Measurements from ENCODE around the gene KRTAP5-4. TPM values are rescaled to one million over a fixed set of nuclear protein-coding genes. Genes with fewer than 3 reads are reported as not detected.
"Not testable (repeated sequence)": the region's sequence is repeated elsewhere in the genome, so short reads cannot be mapped to it uniquely, and the experiment has no call there.

The KRTAP5-4 gene
- total and polyA plus RNA-seq, 2 experiments from 2014 or later: not detected

DNA sequence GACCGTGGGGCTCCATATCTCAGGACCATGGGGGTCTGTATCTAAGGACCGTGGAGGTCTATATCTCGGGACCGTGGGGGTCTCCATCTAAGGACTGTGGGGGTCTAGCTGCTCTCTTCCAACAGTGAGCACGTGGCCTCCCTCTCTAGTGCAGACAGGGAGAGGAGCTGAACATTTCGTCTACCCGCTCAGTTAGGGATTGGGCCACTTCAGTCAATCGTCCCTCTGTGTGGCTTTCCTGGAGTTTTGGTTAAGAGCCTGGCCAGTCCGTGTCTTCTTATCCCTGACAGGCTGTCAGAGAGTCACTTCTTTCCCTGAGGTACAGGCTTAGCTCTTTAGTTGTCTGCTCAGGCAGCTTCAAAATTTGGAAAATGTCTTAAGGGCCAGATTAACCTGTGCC lies 40.0 kb downstream of the KRTAP5-4 start:
- Histone ChIP-seq H3K9me3 (ENCODE audit: low read depth) (no peaks in the 10 kb centered on the region), H3K27me3 (replicated peaks; ENCODE audit: insufficient read depth) (peaks cover 24% of the 10 kb centered on the region; the same call in 1 of the 2 replicates)
- 50 to 51% methylated on average over 9 of the region's 9 CpGs for WGBS, 2 experiments (ENCODE audit: low coverage in 1 of 2, low lambda C conversion rate in 2 of 2, missing lambda C conversion rate in 2 of 2)

DNA sequence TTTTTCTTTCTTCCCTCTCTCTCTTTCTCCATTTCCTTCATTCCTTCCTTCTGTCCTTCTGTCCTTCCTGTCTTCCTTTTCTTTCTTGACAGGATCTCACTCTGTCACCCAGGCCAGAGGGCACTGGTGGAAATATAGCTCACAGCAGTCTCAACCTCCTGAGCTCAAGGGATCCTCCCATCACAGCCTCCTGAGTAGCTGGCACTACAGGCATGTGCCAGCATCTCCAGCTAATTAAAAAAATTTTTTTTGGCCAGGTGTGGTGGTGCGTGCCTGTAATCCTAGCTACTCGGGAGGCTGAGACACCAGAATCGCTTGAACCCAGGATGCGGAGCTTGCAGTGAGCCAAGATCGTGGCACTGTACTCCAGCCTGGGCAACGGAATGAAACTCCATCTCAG lies 45.1 kb downstream of the KRTAP5-4 start:
- peaks cover 12% of the 10 kb centered on the region for H3K27me3 ChIP-seq (replicated peaks; ENCODE audit: insufficient read depth)
- no peaks in the 10 kb centered on the region for H4K20me1 ChIP-seq (ENCODE audit: insufficient read depth)
- H3K4me3 ChIP-seq: no peak overlapping the region
- no peak overlapping the region for H2AFZ ChIP-seq
- no peak overlapping the region for H3K27ac ChIP-seq
- H3K79me2 ChIP-seq (ENCODE audit: insufficient read depth): no peaks in the 10 kb centered on the region
- no peaks in the 10 kb centered on the region for H3K36me3 ChIP-seq (ENCODE audit: low read depth)
- no peak overlapping the region for H3K9ac ChIP-seq
- DNase-seq: no peak
- no peak overlapping the region for H3K4me2 ChIP-seq (ENCODE audit: unreplicated experiment)
- no peaks in the 10 kb centered on the region for H3K4me1 ChIP-seq (ENCODE audit: insufficient read depth)
- H3K9me3 ChIP-seq (ENCODE audit: low read depth): no peaks in the 10 kb centered on the region
- WGBS, 2 experiments (ENCODE audit: low coverage in 1 of 2, low lambda C conversion rate in 2 of 2, missing lambda C conversion rate in 2 of 2): 56 to 63% methylated on average over 6 of the region's 6 CpGs
- 0 out of 2 replicates have a peak, but pooled peaks cover 3% of the 10 kb centered on the region for H3F3A ChIP-seq (ENCODE audit: insufficient read depth)
- H3K9me2 ChIP-seq (ENCODE audit: insufficient read depth): no peaks in the 10 kb centered on the region
- in situ Hi-C loops (cut with MboI): no loop called here
- TF ChIP-seq EZH2 (IDR thresholded peaks at IDR 0.05; ENCODE audit: insufficient read depth, poor library complexity, severe bottlenecking) (no peak), EZH2phosphoT487 (IDR thresholded peaks at IDR 0.05; ENCODE audit: insufficient read depth, low read depth) (no peak)

More for the DNA sequence above, 40.0 kb downstream of the KRTAP5-4 start:
- Histone ChIP-seq H3K36me3 (ENCODE audit: low read depth) (no peaks in the 10 kb centered on the region), H3K4me2 (ENCODE audit: unreplicated experiment) (no peak overlapping the region), H3K27ac (no peak overlapping the region), H3K9ac (no peak overlapping the region), H2AFZ (no peak overlapping the region), H3K79me2 (ENCODE audit: insufficient read depth) (no peaks in the 10 kb centered on the region), H3K4me1 (ENCODE audit: insufficient read depth) (no peaks in the 10 kb centered on the region), H3K4me3 (no peak overlapping the region), H3K9me2 (ENCODE audit: insufficient read depth) (no peaks in the 10 kb centered on the region), H3F3A (ENCODE audit: insufficient read depth) (no peaks in the 10 kb centered on the region), H4K20me1 (ENCODE audit: insufficient read depth) (no peaks in the 10 kb centered on the region)
- no peak for DNase-seq
- no peak for TF ChIP-seq EZH2phosphoT487 (IDR thresholded peaks at IDR 0.05; ENCODE audit: insufficient read depth, low read depth)
- TF ChIP-seq EZH2 (IDR thresholded peaks at IDR 0.05; ENCODE audit: insufficient read depth, poor library complexity, severe bottlenecking): no peak
- in situ Hi-C loops (cut with MboI): no loop called here

DNA sequence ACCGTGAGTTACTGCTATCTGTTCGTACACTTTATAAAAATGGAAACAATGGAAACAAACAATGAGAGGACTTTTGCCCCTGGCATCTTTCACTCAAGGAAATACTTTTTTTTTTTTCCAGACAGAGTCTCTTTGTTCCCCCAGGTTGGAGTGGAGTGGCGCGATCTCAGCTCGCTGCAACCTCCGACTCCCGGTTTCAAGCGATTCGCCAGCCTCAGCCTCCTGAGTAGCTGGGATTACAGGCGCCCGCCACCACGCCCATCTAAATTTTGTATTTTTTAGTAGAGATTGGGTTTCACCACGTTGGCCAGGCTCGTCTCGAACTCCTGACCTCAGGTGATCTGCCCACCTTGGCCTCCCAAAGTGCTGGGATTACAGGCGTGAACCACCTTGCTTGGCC lies 46.2 kb downstream of the KRTAP5-4 start:
- H3K9me3 ChIP-seq (ENCODE audit: low read depth); H3K79me2 ChIP-seq (ENCODE audit: insufficient read depth); H3K9ac ChIP-seq; H2AFZ ChIP-seq; H3K4me3 ChIP-seq; H4K20me1 ChIP-seq (ENCODE audit: insufficient read depth); H3K27ac ChIP-seq; H3K4me2 ChIP-seq (ENCODE audit: unreplicated experiment); in situ Hi-C loops (cut with MboI); H3K4me1 ChIP-seq (ENCODE audit: insufficient read depth); DNase-seq; H3K9me2 ChIP-seq (ENCODE audit: insufficient read depth); H3K36me3 ChIP-seq (ENCODE audit: low read depth); H3F3A ChIP-seq (ENCODE audit: insufficient read depth): not testable (repeated sequence)
- peaks cover 18% of the 10 kb centered on the region for H3K27me3 ChIP-seq (replicated peaks; ENCODE audit: insufficient read depth)
- 65 to 70% methylated on average over 16 of the region's 16 CpGs for WGBS, 2 experiments (ENCODE audit: low coverage in 1 of 2, low lambda C conversion rate in 2 of 2, missing lambda C conversion rate in 2 of 2)

DNA sequence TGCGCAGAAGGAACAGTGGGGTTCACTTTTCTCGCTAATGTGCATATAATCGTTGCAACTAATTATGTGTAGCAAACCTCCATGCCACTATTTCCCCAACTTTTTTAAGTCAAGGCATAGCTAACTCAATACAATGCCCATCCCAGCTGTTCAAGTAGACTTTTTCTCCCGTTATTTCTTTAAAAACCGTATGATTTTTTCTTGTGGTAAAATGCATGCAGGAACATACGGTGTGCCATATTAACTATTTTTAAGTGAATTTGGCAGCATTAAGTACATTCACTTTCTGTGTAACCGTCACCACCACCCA lies 47.0 kb downstream of the KRTAP5-4 start:
- 3% methylated on average over 7 of the region's 7 CpGs for WGBS, 2 experiments (ENCODE audit: low coverage in 1 of 2, low lambda C conversion rate in 2 of 2, missing lambda C conversion rate in 2 of 2)
- no peaks in the 10 kb centered on the region for H3K36me3 ChIP-seq (ENCODE audit: low read depth)
- H3K4me1 ChIP-seq (ENCODE audit: insufficient read depth): no peaks in the 10 kb centered on the region
- H3F3A ChIP-seq (ENCODE audit: insufficient read depth): 0 out of 2 replicates have a peak, but pooled peaks cover 3% of the 10 kb centered on the region
- H3K9me2 ChIP-seq (ENCODE audit: insufficient read depth): no peaks in the 10 kb centered on the region
- no peaks in the 10 kb centered on the region for H3K79me2 ChIP-seq (ENCODE audit: insufficient read depth)
- H4K20me1 ChIP-seq (ENCODE audit: insufficient read depth): no peaks in the 10 kb centered on the region
- no peak overlapping the region for H3K4me2 ChIP-seq (ENCODE audit: unreplicated experiment)
- H3K9ac ChIP-seq: no peak overlapping the region
- H2AFZ ChIP-seq: no peak overlapping the region
- no peak overlapping the region for H3K4me3 ChIP-seq
- no peak overlapping the region for H3K27ac ChIP-seq
- H3K27me3 ChIP-seq (replicated peaks; ENCODE audit: insufficient read depth): peaks cover 21% of the 10 kb centered on the region
- no peak for TF ChIP-seq EZH2phosphoT487 (IDR thresholded peaks at IDR 0.05; ENCODE audit: insufficient read depth, low read depth)
- no peak for TF ChIP-seq EZH2 (IDR thresholded peaks at IDR 0.05; ENCODE audit: insufficient read depth, poor library complexity, severe bottlenecking)
- in situ Hi-C loops (cut with MboI): no loop called here
- no peaks in the 10 kb centered on the region for H3K9me3 ChIP-seq (ENCODE audit: low read depth)
- DNase-seq: no peak

DNA sequence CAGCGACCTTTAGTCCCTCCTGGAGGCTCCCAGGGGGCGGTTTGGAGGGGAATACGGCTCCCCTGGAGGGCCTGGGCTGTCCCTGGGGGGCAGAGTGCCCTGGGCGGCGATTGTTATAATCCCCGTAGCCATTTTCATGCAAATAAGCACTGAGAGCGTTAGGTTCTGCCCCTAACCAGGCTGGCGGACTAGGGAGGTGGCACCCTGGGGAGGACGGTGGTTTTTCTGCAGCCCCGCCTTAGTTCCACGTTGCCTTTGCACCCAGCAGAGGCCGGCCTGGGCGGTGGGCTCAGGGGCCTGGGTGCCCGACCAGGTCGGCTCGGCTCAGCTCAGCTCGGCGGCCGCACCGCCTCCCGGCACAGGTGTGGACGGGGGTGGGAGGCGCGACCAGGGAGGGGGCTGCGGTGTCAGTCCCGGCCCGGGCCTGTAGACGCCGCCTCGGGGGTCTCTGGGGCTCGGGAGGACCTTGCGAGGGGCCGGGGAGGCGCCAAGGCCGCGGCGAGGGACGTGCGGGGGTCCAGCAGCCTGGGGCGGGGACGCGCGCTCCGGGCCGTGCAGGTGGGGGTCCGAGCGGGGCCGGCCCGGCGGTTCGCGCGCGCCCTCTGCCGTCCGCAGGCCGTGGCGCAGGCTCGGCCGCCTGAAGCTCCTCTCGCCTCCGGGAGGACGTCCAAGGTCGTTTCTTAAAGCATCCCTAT lies 47.6 kb downstream of the KRTAP5-4 start:
- H3K27ac ChIP-seq: no peak overlapping the region
- no peaks in the 10 kb centered on the region for H3K4me1 ChIP-seq (ENCODE audit: insufficient read depth)
- no peaks in the 10 kb centered on the region for H4K20me1 ChIP-seq (ENCODE audit: insufficient read depth)
- no peaks in the 10 kb centered on the region for H3K9me2 ChIP-seq (ENCODE audit: insufficient read depth)
- 0 out of 2 replicates have a peak, but pooled peaks cover 3% of the 10 kb centered on the region for H3F3A ChIP-seq (ENCODE audit: insufficient read depth)
- no peak overlapping the region for H3K9ac ChIP-seq
- 1 to 4% methylated on average over 33 to 64 of the region's 64 CpGs for WGBS, 2 experiments (ENCODE audit: low coverage in 1 of 2, low lambda C conversion rate in 2 of 2, missing lambda C conversion rate in 2 of 2)
- TF ChIP-seq EZH2 (IDR thresholded peaks at IDR 0.05; ENCODE audit: insufficient read depth, poor library complexity, severe bottlenecking) (no peak), EZH2phosphoT487 (IDR thresholded peaks at IDR 0.05; ENCODE audit: insufficient read depth, low read depth) (no peak)
- H2AFZ ChIP-seq: no peak overlapping the region
- peaks cover 21% of the 10 kb centered on the region for H3K27me3 ChIP-seq (replicated peaks; ENCODE audit: insufficient read depth)
- no peaks in the 10 kb centered on the region for H3K9me3 ChIP-seq (ENCODE audit: low read depth)
- in situ Hi-C loops (cut with MboI): no loop called here
- no peaks in the 10 kb centered on the region for H3K79me2 ChIP-seq (ENCODE audit: insufficient read depth)
- H3K4me3 ChIP-seq: no peak overlapping the region
- H3K36me3 ChIP-seq (ENCODE audit: low read depth): no peaks in the 10 kb centered on the region
- peak overlapping the region; percentile 26 for H3K4me2 ChIP-seq (ENCODE audit: unreplicated experiment)
- DNase-seq: peak; percentile 74

Data from GM23248 (cell line).